Naive thymus-derived CD4-positive, alpha-beta T cell (primary cell): ENCODE data around the gene FAM20A. TPM values are rescaled to one million over a fixed set of nuclear protein-coding genes. Genes with fewer than 3 reads are reported as not detected.
"Not testable (repeated sequence)": the region's sequence is repeated elsewhere in the genome, so short reads cannot be mapped to it uniquely, and the experiment has no call there.

Experiments
- ATAC-seq: fragments of 150-1000 bp; cut with Tn5 transposase; 2 replicates; pipeline ENCODE4 v1.10.0; 2021; ENCODE audit warnings: mild to moderate bottlenecking, moderate library complexity
- CTCF ChIA-PET: fragments of 350-600 bp; sonication (Branson Sonifier 250); formaldehyde crosslinking; loops from one replicate; lab custom pipeline; 2021; ENCODE audit warnings: antibody characterized with exemption; lab: Charles Lee
- POLR2A ChIA-PET: fragments of 350-600 bp; sonication (Branson Sonifier 250); formaldehyde crosslinking; loops from one replicate; lab custom pipeline; 2021; ENCODE audit warnings: antibody characterized with exemption, inconsistent platforms; lab: Charles Lee
- DNase-seq, 9 donors: peaks; one replicate each; pipeline versions ENCODE4 v3.0.0 to v3.0.0-alpha.2; 2020 to 2022; ENCODE audit warnings: mixed read lengths in 1 of 9
- H3K27ac ChIP-seq: one replicate; pipeline ENCODE4 v1.7.0; 2013; ENCODE audit warnings: mild to moderate bottlenecking, low read depth, low read length, moderate library complexity
- H3K27me3 ChIP-seq, 2 donors: one replicate each; pipeline ENCODE4 v1.7.0; 2013; ENCODE audit warnings: low read length in 2 of 2, mild to moderate bottlenecking in 2 of 2, moderate library complexity in 2 of 2; ENCODE audit not compliant: control insufficient read depth in 2 of 2, insufficient read depth in 2 of 2
- H3K36me3 ChIP-seq, 3 experiments: 1 replicate in 2 of 3; 2 replicates in 1 of 3; pipeline ENCODE4 v1.7.0; 2013; ENCODE audit warnings: low read length in 3 of 3, mild to moderate bottlenecking in 3 of 3, moderate library complexity in 1 of 3; ENCODE audit not compliant: insufficient read depth in 3 of 3, control insufficient read depth in 2 of 3
- H3K4me1 ChIP-seq, 2 donors: one replicate each; pipeline ENCODE4 v1.7.0; 2013; ENCODE audit warnings: low read length in 2 of 2, mild to moderate bottlenecking in 2 of 2, moderate library complexity in 1 of 2; ENCODE audit not compliant: control insufficient read depth in 2 of 2, insufficient read depth in 2 of 2
- H3K4me3 ChIP-seq: 2 replicates; pipeline ENCODE4 v1.7.0; 2013; ENCODE audit warnings: mild to moderate bottlenecking, low read length
- H3K9me3 ChIP-seq, 3 experiments: 1 replicate in 2 of 3; 2 replicates in 1 of 3; pipeline ENCODE4 v1.7.0; 2013; ENCODE audit warnings: low read length in 3 of 3; ENCODE audit not compliant: control insufficient read depth in 2 of 3
- H3K27ac Mint-ChIP-seq, 9 donors: one replicate each; pipeline ENCODE4 v1.8.0; 2020 to 2022; ENCODE audit warnings: mixed read lengths in 9 of 9, mild to moderate bottlenecking in 8 of 9, moderate library complexity in 5 of 9, inconsistent platforms in 2 of 9
- H3K27me3 Mint-ChIP-seq, 5 donors: one replicate each; pipeline ENCODE4 v1.8.0; 2021 to 2022; ENCODE audit warnings: mixed read lengths in 5 of 5, mild to moderate bottlenecking in 1 of 5
- H3K36me3 Mint-ChIP-seq, 5 donors: one replicate each; pipeline ENCODE4 v1.8.0; 2020 to 2022; ENCODE audit warnings: mixed read lengths in 5 of 5, mild to moderate bottlenecking in 3 of 5, inconsistent platforms in 1 of 5
- H3K4me1 Mint-ChIP-seq, 7 donors: one replicate each; pipeline ENCODE4 v1.8.0; 2020 to 2022; ENCODE audit warnings: mixed read lengths in 7 of 7, mild to moderate bottlenecking in 3 of 7, inconsistent platforms in 1 of 7
- H3K4me3 Mint-ChIP-seq, 10 donors: one replicate each; pipeline ENCODE4 v1.8.0; 2020 to 2022; ENCODE audit warnings: mild to moderate bottlenecking in 10 of 10, mixed read lengths in 10 of 10, moderate library complexity in 6 of 10, inconsistent platforms in 2 of 10
- H3K9me3 Mint-ChIP-seq, 11 donors: one replicate each; pipeline ENCODE4 v1.8.0; 2020 to 2022; ENCODE audit warnings: mixed read lengths in 11 of 11, mild to moderate bottlenecking in 4 of 11, inconsistent platforms in 1 of 11, moderate library complexity in 1 of 11
- intact Hi-C, 2 donors: fragments of 100-400 bp; cut with micrococcal nuclease; formaldehyde crosslinking; loops; one replicate each; pipeline ENCODE4 v1.15.1; 2023
- polyA plus RNA-seq, 2 donors: library from polyadenylated mRNA; unstranded; fragments of 300-500 nt; fragmentation: Illumina TruSeq; gene quantifications; one replicate each; pipeline ENCODE4 v1.2.3, GENCODE V29; 2021
- total RNA-seq, 6 experiments: library from RNA in 5 of 6; stranded (reverse) in 5 of 6; gene quantifications; 1 replicate in 5 of 6; 2 replicates in 1 of 6; pipeline ENCODE4 v1.2.3 and lab custom pipeline; 2021 to 2026

The FAM20A gene
- total and polyA plus RNA-seq, 7 experiments from 2014 or later = 0.19 to 2.9 (median 0.42) TPM; not detected in 4

DNA sequence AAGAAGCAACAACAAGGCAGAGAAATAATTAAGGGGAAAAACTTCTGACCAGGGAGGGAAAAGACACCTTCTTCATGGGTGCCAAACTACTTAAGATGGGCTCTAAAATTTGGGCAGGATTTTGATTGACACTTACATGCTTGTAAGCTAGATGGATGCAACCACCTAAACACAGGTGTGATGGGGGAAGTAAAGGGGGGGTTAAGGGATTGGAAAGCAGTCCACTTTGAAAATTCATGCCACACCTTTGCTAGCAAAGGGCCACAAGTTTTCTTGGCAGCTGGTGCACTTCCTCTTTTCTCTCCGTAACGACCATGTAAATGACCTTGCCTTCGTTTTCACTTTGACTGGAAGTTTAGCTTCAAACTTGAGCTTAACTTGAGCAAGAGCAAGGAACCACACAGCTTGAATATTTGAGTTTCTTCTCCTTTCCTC lies 103.3 kb downstream of the FAM20A start:
- peak overlapping the region in 1 of 9 donors; percentile 84 for H3K27ac Mint-ChIP-seq
- Histone ChIP-seq H3K27ac (no peak overlapping the region), H3K27me3 (no peaks in the 10 kb centered on the region), H3K4me3 (no peak overlapping the region), H3K36me3 (no peaks in the 10 kb centered on the region), H3K4me1 (no peaks in the 10 kb centered on the region), H3K9me3 (no peaks in the 10 kb centered on the region)
- POLR2A ChIA-PET = no interaction called here
- CTCF ChIA-PET = no interaction called here
- peaks cover 0 to 10% (median 0%) of the 10 kb centered on the region in 5 donors for H3K36me3 Mint-ChIP-seq
- intact Hi-C loops = no loop called here
- H3K27me3 Mint-ChIP-seq = peaks cover 0 to 4% (median 0%) of the 10 kb centered on the region in 5 donors
- H3K9me3 Mint-ChIP-seq = peaks cover 0 to 5% (median 0%) of the 10 kb centered on the region in 11 donors
- peak overlapping the region in 2 of 10 donors; percentile 10 to 60 for H3K4me3 Mint-ChIP-seq
- ATAC-seq (peak; percentile 50), DNase-seq (no peak)
- peaks cover 10 to 36% (median 14%) of the 10 kb centered on the region in 7 donors for H3K4me1 Mint-ChIP-seq

- Mint-ChIP-seq H3K27ac (no peak overlapping the region), H3K27me3 (peaks cover 0 to 9% (median 0%) of the 10 kb centered on the region in 5 donors), H3K4me1 (peaks cover 6 to 32% (median 14%) of the 10 kb centered on the region in 7 donors), H3K36me3 (peaks cover 0 to 3% (median 0%) of the 10 kb centered on the region in 5 donors), H3K4me3 (no peak overlapping the region), H3K9me3 (peaks cover 0 to 5% (median 0%) of the 10 kb centered on the region in 11 donors)
- Histone ChIP-seq H3K4me3 (no peak overlapping the region), H3K27me3 (no peaks in the 10 kb centered on the region), H3K36me3 (no peaks in the 10 kb centered on the region), H3K4me1 (no peaks in the 10 kb centered on the region), H3K9me3 (no peaks in the 10 kb centered on the region), H3K27ac (no peak overlapping the region)
- CTCF ChIA-PET = no interaction called here
- ATAC-seq (no peak), DNase-seq (no peak)
- POLR2A ChIA-PET = no interaction called here
- intact Hi-C loops = no loop called here
These were observed 106.1 kb downstream of the FAM20A start for GRCh38 chr17:68495081-68495480.

- H3K4me1 ChIP-seq, H3K27me3 ChIP-seq: not testable (repeated sequence)
These were observed 108.6 kb downstream of the FAM20A start for GRCh38 chr17:68492394-68493054.

GRCh38 chr17:68491381-68492231 lies 109.6 kb downstream of the FAM20A start:
- ATAC-seq = peak; percentile 68
- Mint-ChIP-seq H3K36me3 (no peaks in the 10 kb centered on the region), H3K4me3 (peak overlapping the region in 1 of 10 donors; percentile 39), H3K27me3 (peaks cover 0 to 13% (median 0%) of the 10 kb centered on the region in 5 donors), H3K27ac (no peak overlapping the region), H3K4me1 (peaks cover 10 to 27% (median 13%) of the 10 kb centered on the region in 7 donors), H3K9me3 (peaks cover 0 to 5% (median 0%) of the 10 kb centered on the region in 11 donors)
- CTCF ChIA-PET = interaction anchor here (0.6 kb wide), 1 partner anchor 404 kb away, joined by 3 read pairs; no protein-coding TSS in a partner anchor
- Histone ChIP-seq H3K36me3 (no peaks in the 10 kb centered on the region), H3K4me3 (no peak overlapping the region), H3K9me3 (no peaks in the 10 kb centered on the region), H3K27ac (no peak overlapping the region), H3K27me3 (no peaks in the 10 kb centered on the region), H3K4me1 (peaks cover 6% of the 10 kb centered on the region in 2 donors)
- POLR2A ChIA-PET = interaction anchor here (0.5 kb wide), 1 partner anchor 386 kb away, joined by 3 read pairs; no protein-coding TSS in a partner anchor
- DNase-seq = no peak
- intact Hi-C loops = no loop called here

More at GRCh38 chr17:68492394-68493054, 108.6 kb downstream of the FAM20A start:
- H3K36me3 ChIP-seq, H3K9me3 Mint-ChIP-seq, H3K9me3 ChIP-seq, DNase-seq, H3K27ac ChIP-seq, intact Hi-C loops, ATAC-seq, POLR2A ChIA-PET, H3K27me3 Mint-ChIP-seq, H3K4me3 ChIP-seq, H3K4me3 Mint-ChIP-seq, H3K36me3 Mint-ChIP-seq, CTCF ChIA-PET: not testable (repeated sequence)
- Mint-ChIP-seq H3K27ac (peak overlapping the region in 1 of 9 donors; percentile 18), H3K4me1 (peaks cover 8 to 23% (median 10%) of the 10 kb centered on the region in 7 donors)

GRCh38 chr17:68489919-68490318 lies 111.2 kb downstream of the FAM20A start:
- H3K4me1 Mint-ChIP-seq = peaks cover 12 to 29% (median 14%) of the 10 kb centered on the region in 7 donors
- H3K27ac ChIP-seq = no peak overlapping the region
- intact Hi-C loops = no loop called here
- H3K9me3 ChIP-seq = no peaks in the 10 kb centered on the region
- ATAC-seq = no peak
- no peak overlapping the region for H3K4me3 ChIP-seq
- DNase-seq = no peak
- no peak overlapping the region for H3K4me3 Mint-ChIP-seq
- ChIA-PET CTCF (no interaction called here), POLR2A (no interaction called here)
- H3K9me3 Mint-ChIP-seq = peaks cover 0 to 3% (median 0%) of the 10 kb centered on the region in 11 donors
- peaks cover 0 to 1% (median 0%) of the 10 kb centered on the region in 5 donors for H3K36me3 Mint-ChIP-seq
- no peak overlapping the region for H3K27ac Mint-ChIP-seq
- H3K27me3 ChIP-seq = no peaks in the 10 kb centered on the region
- H3K27me3 Mint-ChIP-seq = peaks cover 0 to 30% (median 0%) of the 10 kb centered on the region in 5 donors
- no peaks in the 10 kb centered on the region for H3K36me3 ChIP-seq
- H3K4me1 ChIP-seq = peaks cover 6% of the 10 kb centered on the region in 2 donors
